Adrenal gland (tissue), 12 donors: Measurements from ENCODE around the gene TTC39B. TPM values are rescaled to one million over a fixed set of nuclear protein-coding genes. Genes with fewer than 3 reads are reported as not detected.

Experiments used
- DNase-seq, 7 donors: peaks; one replicate each; pipeline ENCODE4 v3.0.0-alpha.2; 2019 to 2020
- H3K27ac ChIP-seq, 5 donors: fragments of 200-600 bp; sonication (generic) in 4 of 5; 1 replicate in 3 of 5; 2 replicates in 2 of 5; pipeline versions ENCODE4 v1.5.1 to v1.8.0; 2016 to 2020; ENCODE audit warnings: mild to moderate bottlenecking in 1 of 5
- H3K27me3 ChIP-seq: fragments of 200-600 bp; 2 replicates; pipeline ENCODE4 v1.8.0; 2021
- H3K36me3 ChIP-seq, 2 donors: fragments of 200-600 bp; replicated peaks in 1 of 2; 1 replicate in 1 of 2; 2 replicates in 1 of 2; pipeline versions ENCODE4 v1.5.1 to v1.8.0; 2018 to 2022
- H3K4me1 ChIP-seq, 2 donors: fragments of 200-600 bp; replicated peaks in 1 of 2; 1 replicate in 1 of 2; 2 replicates in 1 of 2; pipeline versions ENCODE4 v1.5.1 to v1.8.0; 2018 to 2021
- H3K4me3 ChIP-seq, 4 donors: fragments of 200-600 bp; sonication (generic) in 3 of 4; one replicate each; pipeline ENCODE4 v1.5.1; 2016 to 2018
- H3K9me3 ChIP-seq, 3 donors: fragments of 200-600 bp; sonication (generic) in 1 of 3; replicated peaks in 1 of 3; 1 replicate in 2 of 3; 2 replicates in 1 of 3; pipeline versions ENCODE4 v1.5.1 to v1.8.0; 2016 to 2021
- POLR2A ChIP-seq, 2 donors: fragments of 450-650 bp; IDR thresholded peaks; one replicate each; pipeline ENCODE4 v1.6.1; 2017; ENCODE audit warnings: antibody characterized with exemption in 2 of 2, mild to moderate bottlenecking in 2 of 2, moderate library complexity in 1 of 2
- WGBS, 4 donors: extraction: QIAGEN DNeasy Blood & Tissue Kit in 2 of 4; methylation state at CpG; one replicate each; pipeline versions ENCODE4 v1.1.5 to v1.1.7; 2013 to 2017; 5-methylcytosine and 5-hydroxymethylcytosine counted together
- intact Hi-C, 2 donors: fragments of 100-400 bp; cut with DNase I; formaldehyde crosslinking; loops; one replicate each; pipeline versions ENCODE4 v1.14.1 to v1.15.0; 2022 to 2023
- polyA plus RNA-seq, 3 donors: library from polyadenylated mRNA; stranded (reverse); fragments of 200-250 nt in 2 of 3; fragments of 350-450 nt in 1 of 3; fragmentation: Illumina TruSeq in 1 of 3; extraction: RNeasy Lipid Tissue Mini Kit (QIAGEN cat#74804) in 1 of 3; gene quantifications; one replicate each; pipeline ENCODE4 v1.2.3, GENCODE V29; 2013 to 2014
- total RNA-seq, 9 donors: library from RNA; depleted of rRNA in 4 of 9; stranded (reverse); fragments of >200 nt in 4 of 9; fragments of 120-200 nt in 1 of 9; fragmentation: NEBNext Ultra II Directional in 1 of 9; extraction: Animal tissue kit (Norgen Biotek cat#: 25700) in 1 of 9; gene quantifications; one replicate each; pipeline versions ENCODE4 v1.1.0 to v1.2.4, GENCODE V29; 2013 to 2023
- TF ChIP-seq, protein P1 (sequence below), 6 experiments: fragments of 450-650 bp in 4 of 6; fragments of 200-600 bp in 2 of 6; sonication (generic) in 1 of 6; IDR thresholded peaks; 1 replicate in 5 of 6; 2 replicates in 1 of 6; pipeline versions ENCODE4 v1.5.1 to v1.8.0; 2016 to 2021; ENCODE audit warnings: antibody characterized with exemption in 6 of 6, mild to moderate bottlenecking in 2 of 6, moderate library complexity in 1 of 6
- donor health status: healthy with polysubstance abuse.
- donor health status: Bipolar disorder and iron deficiency.
- donor health status: DM: yes; HTN: yes; CAD: no.
- donor health status: DM: no; HTN: no; CAD: no.
- donor health status: DM: no; HTN: no; CAD: no.
- donor health status: DM: yes; HTN: yes; CAD: no.

Gene TTC39B
- total and polyA plus RNA-seq, 12 donors: 3.7 to 14.4 (median 9.5) TPM

DNA sequence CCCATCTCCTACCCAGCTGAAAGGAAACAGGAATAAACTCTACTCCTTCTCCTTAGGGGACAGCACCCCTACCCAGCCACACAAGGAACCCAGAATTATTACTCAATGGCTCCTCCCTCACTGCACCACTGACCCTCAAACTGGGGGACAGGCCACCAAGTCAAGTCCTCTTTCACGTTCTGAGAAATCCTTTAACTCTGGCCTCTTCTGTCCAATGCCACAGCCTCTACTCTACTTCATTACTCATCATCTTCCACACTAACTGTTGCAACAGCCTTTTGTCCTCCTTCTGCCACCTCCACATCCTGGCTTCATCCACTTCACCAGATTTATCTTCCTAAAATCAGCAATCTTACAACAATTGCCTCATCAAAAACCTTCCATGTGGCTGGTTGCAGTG is 6.8 kb downstream of the TTC39B start:
- WGBS, 4 donors: 13 to 53% (median 25%) methylated on average over 1 of the region's 1 CpG
- no peak for TF ChIP-seq POLR2A (IDR thresholded peaks at IDR 0.05)
- TF ChIP-seq, protein P1, sequence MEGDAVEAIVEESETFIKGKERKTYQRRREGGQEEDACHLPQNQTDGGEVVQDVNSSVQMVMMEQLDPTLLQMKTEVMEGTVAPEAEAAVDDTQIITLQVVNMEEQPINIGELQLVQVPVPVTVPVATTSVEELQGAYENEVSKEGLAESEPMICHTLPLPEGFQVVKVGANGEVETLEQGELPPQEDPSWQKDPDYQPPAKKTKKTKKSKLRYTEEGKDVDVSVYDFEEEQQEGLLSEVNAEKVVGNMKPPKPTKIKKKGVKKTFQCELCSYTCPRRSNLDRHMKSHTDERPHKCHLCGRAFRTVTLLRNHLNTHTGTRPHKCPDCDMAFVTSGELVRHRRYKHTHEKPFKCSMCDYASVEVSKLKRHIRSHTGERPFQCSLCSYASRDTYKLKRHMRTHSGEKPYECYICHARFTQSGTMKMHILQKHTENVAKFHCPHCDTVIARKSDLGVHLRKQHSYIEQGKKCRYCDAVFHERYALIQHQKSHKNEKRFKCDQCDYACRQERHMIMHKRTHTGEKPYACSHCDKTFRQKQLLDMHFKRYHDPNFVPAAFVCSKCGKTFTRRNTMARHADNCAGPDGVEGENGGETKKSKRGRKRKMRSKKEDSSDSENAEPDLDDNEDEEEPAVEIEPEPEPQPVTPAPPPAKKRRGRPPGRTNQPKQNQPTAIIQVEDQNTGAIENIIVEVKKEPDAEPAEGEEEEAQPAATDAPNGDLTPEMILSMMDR (IDR thresholded peaks at IDR 0.05): no peak
- no peak for DNase-seq
- Histone ChIP-seq H3K9me3 (no peaks in the 10 kb centered on the region), H3K36me3 (no peaks in the 10 kb centered on the region), H3K27me3 (no peaks in the 10 kb centered on the region), H3K4me1 (peaks cover 7 to 23% of the 10 kb centered on the region in 2 donors), H3K27ac (peak overlapping the region in 1 of 5 donors; percentile 40), H3K4me3 (no peak overlapping the region)
- intact Hi-C loops: loop anchor here in 1 of 2 donors (10.0 kb wide), 1 partner anchor 125 kb away; the partner anchor contains the start of gene SNAPC3

DNA sequence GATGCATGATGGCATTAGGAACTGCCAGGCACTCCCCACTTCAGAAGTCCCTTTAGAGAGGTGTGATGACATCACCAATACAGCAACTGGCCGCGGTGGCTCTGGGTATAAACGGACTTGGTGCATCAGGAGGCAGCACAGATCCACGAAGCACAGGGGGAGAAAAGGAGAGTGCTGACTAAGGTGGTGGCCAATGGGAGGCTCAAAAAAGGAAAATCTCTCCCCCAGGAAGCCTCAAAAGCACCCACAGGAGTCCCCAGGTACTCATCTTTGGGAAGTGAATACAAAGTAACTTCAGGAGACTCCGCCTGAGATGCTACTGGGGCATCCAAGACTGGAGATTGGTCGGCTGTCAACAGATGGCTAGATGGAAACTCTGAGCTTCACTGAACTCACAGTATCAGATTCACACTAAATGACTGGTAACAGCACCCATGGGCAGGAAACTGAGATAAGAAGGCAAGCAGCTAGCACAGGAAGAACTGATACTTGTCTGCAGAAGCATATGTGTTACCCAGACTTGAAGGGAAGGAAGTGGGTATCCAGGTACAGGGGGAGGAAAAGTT is 7.6 kb downstream of the TTC39B start:
- 79 to 89% (median 84%) methylated on average over 6 of the region's 6 CpGs for WGBS, 4 donors
- Histone ChIP-seq H3K36me3 (no peaks in the 10 kb centered on the region), H3K4me3 (no peak overlapping the region), H3K27ac (no peak overlapping the region), H3K4me1 (peaks cover 7 to 25% of the 10 kb centered on the region in 2 donors), H3K27me3 (no peaks in the 10 kb centered on the region), H3K9me3 (no peaks in the 10 kb centered on the region)
- no peak for TF ChIP-seq POLR2A (IDR thresholded peaks at IDR 0.05)
- TF ChIP-seq, protein P1 (IDR thresholded peaks at IDR 0.05): no peak
- no peak for DNase-seq
- intact Hi-C loops: no loop called here

GRCh38 chr9:15298362-15298761 is 8.7 kb downstream of the TTC39B start:
- TF ChIP-seq, protein P1 (IDR thresholded peaks at IDR 0.05): no peak
- no peak for TF ChIP-seq POLR2A (IDR thresholded peaks at IDR 0.05)
- Histone ChIP-seq H3K4me1 (peaks cover 7 to 36% of the 10 kb centered on the region in 2 donors), H3K27me3 (no peaks in the 10 kb centered on the region), H3K9me3 (no peaks in the 10 kb centered on the region), H3K4me3 (no peak overlapping the region), H3K36me3 (no peaks in the 10 kb centered on the region), H3K27ac (no peak overlapping the region)
- intact Hi-C loops: no loop called here
- WGBS, 4 donors: 91 to 97% (median 92%) methylated on average over 3 of the region's 3 CpGs
- no peak for DNase-seq

- intact Hi-C loops: no loop called here
- TF ChIP-seq POLR2A (IDR thresholded peaks at IDR 0.05): no peak
- TF ChIP-seq, protein P1 (IDR thresholded peaks at IDR 0.05): no peak
- H3K4me1 ChIP-seq: peaks cover 7 to 37% of the 10 kb centered on the region in 2 donors
- peak overlapping the region in 3 of 4 donors; percentile 3 to 62 (median 39) for H3K4me3 ChIP-seq
- 2 to 9% (median 6%) methylated on average over 4 of the region's 4 CpGs for WGBS, 4 donors
- H3K36me3 ChIP-seq: no peaks in the 10 kb centered on the region
- no peaks in the 10 kb centered on the region for H3K27me3 ChIP-seq
- no peaks in the 10 kb centered on the region for H3K9me3 ChIP-seq
- DNase-seq: peak in 1 of 7 donors; percentile 20
- peak overlapping the region; percentile 23 to 94 (median 90) for H3K27ac ChIP-seq
These were observed 11.1 kb downstream of the TTC39B start for GRCh38 chr9:15295761-15296405.
